HG03159 (cell line): ENCODE measurements around the gene ADARB1.

Source experiments
- ATAC-seq: cut with Tn5 transposase; IDR thresholded peaks from one replicate; pipeline ENCODE4 v1.9.1; 2021; ENCODE audit warnings: mild to moderate bottlenecking, moderate library complexity; ENCODE audit not compliant: unreplicated experiment

The ADARB1 gene

GRCh38 chr21:45146801-45147200 is 72.4 kb downstream of the ADARB1 start:
- ATAC-seq, result no peak

DNA sequence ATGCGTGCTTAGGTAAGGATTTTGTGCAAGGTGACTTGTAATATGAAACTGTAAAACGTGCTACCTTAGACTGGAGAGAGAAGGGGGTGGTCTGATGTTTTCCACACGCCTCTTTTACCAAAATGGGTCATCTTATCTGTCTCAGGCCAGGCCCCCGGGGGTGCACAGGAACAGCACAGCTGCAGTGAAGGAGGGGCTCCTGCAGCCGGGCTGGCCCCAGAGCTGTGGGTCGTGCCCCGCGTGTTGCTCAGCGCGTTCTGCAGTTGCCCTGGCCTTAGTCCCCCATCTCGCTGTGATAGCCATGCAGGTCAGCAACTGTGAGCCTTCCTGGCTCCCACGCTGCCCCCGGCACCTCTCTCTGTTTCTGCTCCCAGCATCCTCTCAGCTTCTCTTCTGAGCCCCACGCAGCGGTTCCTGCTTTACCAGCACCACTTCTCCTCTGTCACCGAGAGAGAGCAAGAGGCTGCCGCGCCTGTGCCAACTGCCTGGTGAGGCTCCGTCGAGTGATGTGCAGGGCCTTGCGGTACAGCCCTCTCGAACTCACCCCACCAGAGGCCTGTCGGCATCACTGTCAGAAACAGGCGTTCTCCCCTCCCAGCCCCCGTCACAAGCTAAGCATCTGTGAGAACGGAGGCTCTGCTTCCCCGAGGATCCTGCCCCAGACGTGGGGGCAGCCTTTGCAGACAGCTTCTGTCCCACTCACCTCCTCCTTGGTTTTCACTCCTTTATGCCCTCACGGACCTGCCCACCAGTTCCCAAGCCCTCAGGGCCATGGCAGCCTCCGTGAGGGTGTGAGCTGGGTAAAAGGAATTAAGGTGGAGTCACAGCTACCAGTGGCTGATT is 73.3 kb downstream of the ADARB1 start:
- no peak for ATAC-seq

GRCh38 chr21:45148316-45148990 is 74.1 kb downstream of the ADARB1 start:
- no peak for ATAC-seq

- no peak for ATAC-seq
Measured at GRCh38 chr21:45149021-45149420, 74.6 kb downstream of the ADARB1 start.

DNA sequence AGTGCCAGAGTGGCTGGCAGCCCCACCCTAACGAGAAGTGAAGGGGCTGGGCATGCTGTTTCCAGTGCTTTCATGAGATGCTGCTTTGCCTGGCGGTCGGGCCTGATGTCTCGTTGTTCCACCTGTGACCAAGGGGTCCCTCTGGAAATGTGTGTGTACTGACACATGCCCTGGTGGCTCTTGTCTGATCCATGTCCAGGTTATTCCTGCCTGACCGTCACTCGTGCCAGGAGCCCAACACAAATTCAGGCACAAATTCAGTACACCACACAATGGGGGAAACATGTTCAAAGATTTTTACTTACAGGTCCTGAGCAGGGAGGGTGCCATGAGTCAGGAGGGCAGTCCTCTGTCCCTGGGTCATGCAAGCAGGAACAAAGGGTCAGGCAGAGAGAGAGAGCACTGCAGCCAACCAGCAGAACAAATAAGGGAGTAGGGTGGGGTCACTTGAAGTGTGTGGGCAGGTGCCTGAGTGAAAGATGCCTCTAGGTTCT is 76.3 kb downstream of the ADARB1 start:
- ATAC-seq, result no peak

DNA sequence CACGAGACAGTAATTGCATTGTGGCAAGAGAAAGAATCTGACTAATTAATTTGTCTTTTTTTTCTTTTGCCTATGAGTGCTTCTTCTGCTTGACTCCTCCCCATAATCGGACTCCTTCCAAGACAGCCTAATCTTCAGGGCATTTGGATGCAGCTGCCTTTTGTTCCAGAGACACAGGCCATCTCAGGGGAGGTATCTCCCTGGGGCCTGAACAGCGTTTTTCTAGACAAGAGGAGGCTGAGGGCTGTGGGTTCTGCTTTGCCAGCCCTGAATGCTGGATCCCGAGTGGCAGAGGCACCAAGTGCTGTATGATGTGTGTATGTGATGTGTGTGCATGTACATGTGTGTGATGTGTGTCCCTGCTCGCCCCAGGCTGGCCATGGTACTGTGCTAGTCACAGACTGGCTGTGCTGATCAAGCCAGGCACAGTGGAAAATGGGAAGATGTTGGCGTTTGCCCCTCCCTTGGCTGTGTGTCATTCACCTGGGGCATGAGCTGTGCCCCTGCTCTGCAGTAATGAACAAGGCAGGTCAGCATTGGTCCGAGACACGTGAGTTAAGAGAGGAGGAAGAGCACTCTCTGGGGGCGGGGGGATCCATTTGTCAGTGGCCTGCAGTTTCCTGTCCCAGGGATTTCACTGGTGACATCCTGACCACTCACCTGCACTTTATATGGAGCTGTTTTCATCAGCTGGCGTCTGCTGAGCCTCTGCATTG is 77.2 kb downstream of the ADARB1 start:
- ATAC-seq, result no peak

DNA sequence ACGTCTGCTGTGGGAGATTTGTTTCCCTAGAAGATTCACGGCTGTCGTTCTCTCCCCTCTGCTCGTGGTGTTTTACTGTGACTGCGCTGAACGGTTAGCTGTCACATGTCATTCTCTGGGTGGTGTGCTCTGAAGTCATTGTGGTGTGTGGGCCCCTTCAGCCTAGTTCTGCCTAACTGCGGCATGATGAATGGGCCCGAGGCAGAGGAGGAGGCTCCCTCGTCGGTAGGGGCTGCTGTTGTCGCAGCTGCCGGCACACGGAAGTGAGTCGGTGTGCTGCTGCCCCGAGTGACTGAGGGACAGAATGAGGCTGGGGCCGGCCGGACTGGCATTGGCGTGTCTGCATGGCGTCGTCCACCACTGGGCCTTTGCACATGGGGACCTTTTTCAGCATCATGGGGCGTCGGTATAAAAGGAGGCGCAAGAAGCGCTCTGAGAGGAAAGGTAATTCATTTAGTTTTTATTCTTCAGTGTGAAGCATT is 77.9 kb downstream of the ADARB1 start:
- ATAC-seq, result no peak

DNA sequence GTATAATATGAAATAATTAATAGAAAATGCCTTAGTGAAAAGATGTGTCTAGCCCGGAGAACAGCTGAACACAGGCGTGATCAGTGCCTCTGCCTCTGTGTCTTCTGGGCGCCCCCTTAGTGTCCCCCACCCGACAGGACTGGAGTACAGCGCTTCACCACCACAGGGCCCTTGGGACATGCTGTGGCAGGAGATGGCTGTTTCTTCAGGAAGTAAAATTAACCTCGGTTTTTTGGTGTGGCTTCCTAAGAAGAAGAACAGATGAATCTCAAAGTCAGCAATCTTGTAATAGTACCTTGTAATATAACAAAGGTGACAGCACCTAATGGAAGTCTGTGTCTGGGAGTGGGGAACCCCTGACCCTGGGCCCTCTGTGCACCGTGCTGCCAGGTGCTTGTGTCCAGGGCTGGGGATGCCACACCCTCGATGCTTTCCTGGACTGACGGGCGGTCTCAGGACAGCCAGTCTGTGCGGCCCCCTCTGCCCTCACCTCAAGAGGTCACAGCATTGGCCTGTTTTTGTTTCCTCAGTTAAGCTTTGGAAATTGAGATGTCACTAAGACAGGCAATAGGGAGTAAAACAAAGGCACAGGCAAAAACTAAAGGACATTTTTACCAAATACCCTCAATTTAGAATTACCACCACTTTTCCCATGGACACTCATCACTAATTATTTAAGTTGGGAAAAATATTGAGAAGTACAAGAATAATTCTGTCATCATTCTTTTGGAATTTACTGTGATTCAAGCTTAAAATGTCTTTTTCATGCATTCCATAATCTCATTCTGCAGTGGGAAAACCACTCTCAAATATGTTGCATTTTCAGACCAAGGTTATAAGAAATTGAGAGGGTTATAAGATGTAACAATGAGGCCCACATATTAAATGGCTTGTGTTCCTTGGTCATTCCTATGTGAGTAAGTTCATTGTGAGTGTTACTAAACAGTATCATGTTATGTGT is 79.3 kb downstream of the ADARB1 start:
- ATAC-seq, result no peak

DNA sequence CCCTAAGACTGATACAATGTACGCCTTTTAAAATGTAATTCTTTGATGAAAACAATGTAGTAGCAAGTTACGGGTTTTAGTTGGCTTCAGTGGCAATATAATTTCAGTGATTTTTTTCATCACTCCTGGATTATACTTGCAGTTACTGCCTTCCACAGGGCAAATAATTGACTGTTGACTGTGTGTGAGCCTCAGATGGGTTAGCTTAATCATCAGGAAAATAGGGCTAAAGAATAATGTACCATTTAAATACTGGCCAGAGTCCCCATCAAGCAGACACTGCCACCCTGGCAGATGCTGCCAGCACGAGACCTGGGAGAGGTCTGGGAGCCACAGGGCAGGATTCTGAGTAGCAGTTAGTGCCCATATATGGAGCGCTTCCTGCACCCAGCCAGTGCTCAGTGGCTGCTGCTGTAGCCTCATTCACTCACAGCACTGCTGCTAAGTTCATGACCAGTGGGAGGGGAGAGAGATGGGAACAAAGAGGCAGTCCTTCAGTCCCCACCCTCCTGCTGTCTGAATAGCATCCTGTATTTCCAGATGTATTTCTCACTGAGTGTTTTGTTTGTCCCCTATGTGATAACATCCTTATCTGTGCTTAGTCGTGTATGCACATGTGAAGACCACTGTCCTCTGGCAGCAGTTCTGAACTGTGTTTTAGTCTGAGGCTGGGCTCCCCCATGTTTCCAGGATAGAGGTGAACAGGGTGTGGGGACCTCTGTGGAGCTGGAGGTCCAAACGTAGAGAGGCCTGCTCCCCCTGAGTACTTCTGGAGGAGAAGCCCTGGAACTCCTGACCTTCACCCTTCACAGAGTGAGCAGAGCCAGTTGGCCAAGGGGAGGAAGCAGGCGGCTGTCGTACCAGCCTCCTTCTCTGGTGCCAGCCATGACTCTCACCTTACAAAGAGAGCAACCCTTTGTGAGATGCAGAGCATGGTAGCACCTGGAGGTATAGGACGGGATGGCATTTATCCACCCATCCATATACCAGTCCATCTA is 80.4 kb downstream of the ADARB1 start:
- ATAC-seq, result no peak

DNA sequence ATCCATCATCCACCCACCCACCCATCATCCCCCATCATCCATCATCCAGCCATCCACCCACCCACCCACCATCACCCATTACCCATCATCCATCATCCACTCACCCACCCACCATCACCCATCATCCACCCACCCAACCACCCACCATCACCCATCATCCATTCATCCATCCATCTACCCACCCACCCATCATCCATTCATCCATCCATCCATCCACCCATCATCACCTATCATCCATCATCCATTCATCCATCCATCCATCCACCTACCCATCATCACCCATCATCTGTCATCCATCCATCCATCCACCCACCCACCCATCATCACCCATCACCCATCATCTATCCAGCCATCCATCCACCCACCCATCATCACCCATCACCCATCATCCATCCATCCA is 81.5 kb downstream of the ADARB1 start:
- ATAC-seq, result no peak

GRCh38 chr21:45156459-45156858 is 82.1 kb downstream of the ADARB1 start:
- no peak for ATAC-seq

DNA sequence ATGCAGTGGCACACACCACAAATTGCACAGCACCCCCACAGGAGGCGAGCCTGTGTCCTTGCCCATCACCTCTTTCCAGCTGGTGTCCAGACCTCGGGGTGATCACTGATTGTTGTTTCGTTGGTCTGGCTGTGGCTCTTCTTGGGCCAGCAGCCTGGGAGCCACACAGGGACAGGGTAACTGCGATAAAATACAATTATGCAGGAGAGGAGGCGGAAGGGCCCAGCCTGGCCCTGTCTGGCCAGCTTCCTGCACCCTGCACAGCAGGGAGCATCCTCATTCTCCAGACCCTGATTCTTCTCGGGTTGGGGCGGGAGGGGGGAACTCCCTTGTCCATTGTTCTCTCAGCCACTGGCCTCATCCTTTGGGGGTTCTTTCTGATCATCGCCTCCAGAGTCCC is 83.6 kb downstream of the ADARB1 start:
- ATAC-seq, result no peak

GRCh38 chr21:45158491-45159423 is 84.4 kb downstream of the ADARB1 start:
- ATAC-seq, result no peak

GRCh38 chr21:45160198-45160597 is 85.8 kb downstream of the ADARB1 start:
- no peak for ATAC-seq

GRCh38 chr21:45161038-45161945 is 86.9 kb downstream of the ADARB1 start:
- no peak for ATAC-seq

- ATAC-seq, result no peak
Measured at GRCh38 chr21:45162115-45162514, 87.7 kb downstream of the ADARB1 start.

DNA sequence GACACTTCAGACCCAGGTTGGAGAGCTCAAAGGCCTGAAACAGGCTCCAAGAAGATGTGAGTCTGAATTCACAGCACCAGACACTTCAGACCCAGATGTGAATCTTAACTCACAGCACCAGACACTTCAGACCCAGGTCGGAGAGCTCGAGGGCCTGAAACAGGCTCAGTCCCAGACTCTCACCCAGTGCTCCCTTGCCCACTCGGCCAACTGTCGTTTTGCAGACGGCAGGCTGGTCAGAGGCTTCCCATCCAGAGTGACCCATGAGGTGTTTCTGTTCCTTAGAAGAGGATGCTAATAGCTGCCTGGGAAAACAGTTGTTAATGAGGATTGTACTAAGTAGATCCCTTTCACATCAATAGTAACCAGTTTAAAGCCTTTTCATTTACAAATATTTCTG is 88.4 kb downstream of the ADARB1 start:
- ATAC-seq, result no peak
